Stimulated activated CD4-positive, alpha-beta T cell treated with anti-CD3 and anti-CD28 coated beads, Interleukin-1b, Interleukin-23, amount 100 ng/mL, for 24 hours (primary cell): ENCODE data around the gene CHRNA9.
"Not testable (repeated sequence)": the region's sequence is repeated elsewhere in the genome, so short reads cannot be mapped to it uniquely, and the experiment has no call there.

ENCODE experiments used
- DNase-seq, 4 experiments: peaks; one replicate each; pipeline ENCODE4 v3.0.0-alpha.2; 2020; ENCODE audit warnings: low read depth in 4 of 4, low spot score in 1 of 4

The CHRNA9 gene, protein sequence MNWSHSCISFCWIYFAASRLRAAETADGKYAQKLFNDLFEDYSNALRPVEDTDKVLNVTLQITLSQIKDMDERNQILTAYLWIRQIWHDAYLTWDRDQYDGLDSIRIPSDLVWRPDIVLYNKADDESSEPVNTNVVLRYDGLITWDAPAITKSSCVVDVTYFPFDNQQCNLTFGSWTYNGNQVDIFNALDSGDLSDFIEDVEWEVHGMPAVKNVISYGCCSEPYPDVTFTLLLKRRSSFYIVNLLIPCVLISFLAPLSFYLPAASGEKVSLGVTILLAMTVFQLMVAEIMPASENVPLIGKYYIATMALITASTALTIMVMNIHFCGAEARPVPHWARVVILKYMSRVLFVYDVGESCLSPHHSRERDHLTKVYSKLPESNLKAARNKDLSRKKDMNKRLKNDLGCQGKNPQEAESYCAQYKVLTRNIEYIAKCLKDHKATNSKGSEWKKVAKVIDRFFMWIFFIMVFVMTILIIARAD

DNA sequence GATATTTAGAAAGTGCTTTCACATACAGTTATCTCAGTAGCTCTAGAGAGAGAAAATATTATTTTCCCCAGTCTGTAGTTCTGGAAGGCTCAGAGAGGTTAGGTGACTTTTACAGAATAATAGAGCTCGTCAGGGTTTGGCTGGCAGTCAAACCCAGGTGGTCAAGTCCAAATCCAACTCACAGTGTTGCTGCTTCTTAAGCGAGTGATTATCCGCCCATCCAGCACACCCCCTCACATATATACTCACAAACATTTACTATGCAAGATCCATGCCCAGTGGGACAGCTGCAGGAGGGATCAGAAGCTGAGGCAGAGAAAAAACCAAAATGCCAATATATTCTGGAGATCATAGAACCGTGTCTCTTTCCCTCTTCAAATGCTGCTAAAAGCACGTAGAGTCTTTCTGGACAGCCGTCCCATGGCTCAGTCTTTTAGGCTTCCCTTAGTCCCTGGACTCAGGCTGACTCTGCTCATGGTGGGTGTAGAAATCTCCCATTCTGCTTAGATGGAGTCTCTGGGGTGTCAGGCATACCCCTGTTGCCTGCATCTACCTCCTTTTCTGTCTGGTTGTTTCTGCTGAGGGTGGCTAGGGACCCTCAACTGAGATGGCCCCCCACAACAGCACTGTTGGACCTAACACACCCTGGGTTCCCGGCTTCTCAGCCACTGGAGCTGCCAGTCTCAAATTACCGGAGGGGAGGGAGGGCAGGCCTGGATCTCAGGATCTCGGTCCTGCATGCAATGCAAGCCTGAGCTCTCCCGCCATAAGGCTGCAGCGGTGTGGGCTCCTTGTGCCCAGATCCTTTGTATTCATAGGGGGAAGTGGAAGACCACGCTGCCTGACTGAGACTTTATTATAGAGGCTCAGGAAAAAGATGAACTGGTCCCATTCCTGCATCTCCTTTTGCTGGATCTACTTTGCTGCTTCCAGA, at the start of gene CHRNA9:
TSS of gene CHRNA9 (plus strand) at position 743 of the 934 bp plus-strand sequence. CDS start at position 878, 135 bp downstream.
- DNase-seq = no peak

DNA sequence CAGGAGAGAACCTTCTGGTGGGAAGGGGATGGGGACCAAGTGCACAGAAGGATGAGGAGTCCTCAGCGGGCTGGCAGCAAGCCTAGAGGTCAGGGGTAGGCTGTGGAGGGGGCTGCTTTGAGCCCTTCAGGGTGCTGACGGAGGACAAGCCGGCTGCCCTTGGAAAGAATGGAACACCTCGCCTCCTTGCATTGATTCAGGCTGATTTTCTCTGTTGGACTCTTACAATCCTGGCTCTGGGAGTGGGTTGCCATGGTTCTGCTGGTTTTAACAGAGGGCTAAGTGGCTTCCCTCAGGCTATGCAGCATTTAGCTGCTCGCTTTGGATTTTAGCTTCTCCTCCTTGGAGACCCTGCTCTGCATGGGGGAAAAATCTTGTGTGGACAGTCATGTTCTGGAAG, 49.4 kb upstream of the CHRNA9 start:
- DNase-seq = no peak

- no peak for DNase-seq
These were observed 46.6 kb upstream of the CHRNA9 start for GRCh38 chr4:40288566-40288965.

DNA sequence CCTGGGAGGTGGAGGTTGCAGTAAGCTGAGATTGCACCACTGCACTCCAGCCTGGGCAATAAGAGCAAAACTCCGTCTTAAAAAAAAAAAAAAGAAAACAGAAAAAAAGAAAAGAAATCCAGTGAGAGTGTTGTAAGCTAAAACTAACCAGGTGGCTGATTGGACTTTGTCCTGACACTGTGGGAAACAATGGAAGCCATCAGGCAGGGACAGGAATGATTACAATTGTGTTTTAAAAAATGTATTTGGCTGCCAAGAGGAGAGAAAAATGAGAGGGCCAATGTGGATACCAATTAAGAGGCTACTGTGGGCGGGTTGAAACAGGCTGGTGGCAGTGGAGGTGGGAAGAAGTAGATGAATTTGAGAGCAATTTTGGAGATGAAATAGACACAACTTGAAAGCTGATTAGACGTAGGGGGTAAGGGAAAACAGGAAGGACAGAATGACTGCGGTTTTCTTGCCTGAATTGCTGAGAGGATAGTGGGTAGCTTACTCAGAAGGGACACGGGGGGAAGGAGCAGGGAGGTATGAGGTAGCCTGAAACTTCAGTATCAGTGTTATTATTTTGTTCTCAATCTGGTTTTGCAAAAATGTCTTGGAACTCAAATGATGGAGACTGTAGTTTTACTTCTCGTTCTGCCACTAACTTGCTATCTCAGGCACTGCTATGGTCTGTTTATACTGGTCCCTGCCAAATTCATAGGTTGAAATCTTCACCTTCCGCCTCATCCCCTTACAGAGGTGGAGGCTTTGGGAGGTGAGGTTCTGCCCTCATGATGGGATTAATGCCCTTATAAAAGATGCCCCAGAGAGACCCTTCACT, 45.6 kb upstream of the CHRNA9 start:
- no peak for DNase-seq

DNA sequence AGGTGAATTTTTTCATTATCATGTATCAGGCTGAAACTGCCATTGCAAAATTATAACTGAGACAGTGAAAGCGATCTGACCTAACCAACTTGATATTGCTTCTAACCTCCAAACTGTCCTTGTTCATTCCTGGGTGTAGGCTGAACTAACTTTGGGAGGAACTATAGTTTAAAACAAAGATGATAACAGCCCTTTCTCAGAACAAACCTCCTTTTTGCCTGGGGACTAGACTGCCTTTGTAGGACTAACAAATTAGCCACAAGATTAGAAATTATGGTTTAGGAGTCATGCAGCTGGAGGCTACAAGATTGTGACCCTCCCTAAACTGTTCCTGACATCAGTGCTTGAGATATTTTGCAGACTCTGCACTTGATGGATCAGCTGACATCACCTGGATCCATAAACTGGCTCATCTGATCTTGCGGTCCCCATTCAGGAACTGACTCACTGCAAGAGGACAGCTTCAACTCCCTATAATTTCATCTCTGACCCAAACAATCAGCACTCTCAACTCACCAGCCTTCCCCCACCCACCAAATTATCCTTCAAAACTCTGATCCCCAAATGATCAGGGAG, 44.4 kb upstream of the CHRNA9 start:
- not testable (repeated sequence) for DNase-seq

DNA sequence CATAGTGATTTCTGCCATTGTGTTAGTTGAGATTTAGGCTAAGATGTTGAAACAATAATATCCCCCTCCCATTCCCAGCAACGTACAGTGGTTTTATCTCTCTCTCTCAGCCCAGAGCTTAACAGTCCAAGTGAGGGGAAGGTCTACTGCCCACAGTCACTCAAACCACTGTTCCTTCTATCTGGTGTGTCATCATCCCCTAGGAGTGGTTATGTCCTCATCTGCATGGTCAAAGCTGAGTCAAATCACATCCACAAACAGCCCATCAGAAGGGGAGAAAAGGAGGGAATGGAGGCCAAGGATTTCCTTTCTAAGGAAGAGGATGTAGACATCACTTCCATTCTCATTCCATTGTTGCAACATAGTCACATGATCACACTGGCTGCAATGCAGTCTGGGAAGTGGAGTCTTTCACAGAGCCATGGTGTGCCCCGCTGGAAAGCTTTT, 42.8 kb upstream of the CHRNA9 start:
- no peak for DNase-seq

- DNase-seq = no peak
These were observed 40.8 kb upstream of the CHRNA9 start for GRCh38 chr4:40294339-40294738.

- not testable (repeated sequence) for DNase-seq
These were observed 40.1 kb upstream of the CHRNA9 start for GRCh38 chr4:40295030-40295429.

- DNase-seq = no peak
These were observed 39.6 kb upstream of the CHRNA9 start for GRCh38 chr4:40295572-40295971.

DNA sequence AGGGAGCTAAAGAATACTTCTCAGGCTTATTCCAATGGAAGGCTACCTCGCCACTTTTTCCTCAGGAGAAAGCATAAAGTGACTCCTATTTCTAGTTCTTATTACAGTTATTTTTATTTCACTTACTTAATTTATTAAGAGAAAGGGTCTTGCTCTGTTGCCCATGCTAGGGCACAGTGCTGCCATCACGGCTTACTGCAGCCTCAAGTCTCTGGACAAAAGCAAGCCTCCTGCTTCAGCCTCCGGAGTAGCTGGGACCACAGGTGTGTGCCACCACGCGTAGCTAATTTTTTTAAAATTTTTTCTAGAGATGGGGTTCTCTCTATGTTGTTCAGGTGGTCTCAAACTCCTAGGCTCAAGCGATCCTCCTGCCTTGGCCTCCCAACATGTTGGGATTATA, 36.0 kb upstream of the CHRNA9 start:
- no peak for DNase-seq

GRCh38 chr4:40299811-40300292, 35.3 kb upstream of the CHRNA9 start:
- no peak for DNase-seq

GRCh38 chr4:40300371-40301162, 34.6 kb upstream of the CHRNA9 start:
- no peak for DNase-seq

GRCh38 chr4:40301603-40302002, 33.5 kb upstream of the CHRNA9 start:
- DNase-seq = no peak

DNA sequence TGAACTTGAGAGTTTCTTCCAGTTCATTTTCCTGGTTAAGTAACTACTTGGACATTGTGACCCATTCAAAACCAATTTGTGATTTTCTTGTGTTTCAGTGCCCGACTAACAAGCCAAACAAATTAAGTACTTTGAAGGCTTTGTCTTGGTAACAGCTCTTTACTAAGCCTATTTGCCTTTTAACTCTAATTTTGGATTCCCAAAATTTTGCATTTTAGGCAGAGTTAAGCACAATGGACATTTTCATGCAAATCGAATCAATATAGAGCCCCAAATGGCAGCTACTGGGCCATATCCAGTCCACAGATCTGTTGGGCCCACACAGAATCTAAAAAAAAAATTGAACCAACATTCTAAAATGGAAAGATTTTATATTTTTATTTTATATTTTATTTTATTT, 31.4 kb upstream of the CHRNA9 start:
- DNase-seq = no peak

GRCh38 chr4:40305328-40306170, 29.6 kb upstream of the CHRNA9 start:
- no peak for DNase-seq

GRCh38 chr4:40306226-40306625, 28.9 kb upstream of the CHRNA9 start:
- no peak for DNase-seq

DNA sequence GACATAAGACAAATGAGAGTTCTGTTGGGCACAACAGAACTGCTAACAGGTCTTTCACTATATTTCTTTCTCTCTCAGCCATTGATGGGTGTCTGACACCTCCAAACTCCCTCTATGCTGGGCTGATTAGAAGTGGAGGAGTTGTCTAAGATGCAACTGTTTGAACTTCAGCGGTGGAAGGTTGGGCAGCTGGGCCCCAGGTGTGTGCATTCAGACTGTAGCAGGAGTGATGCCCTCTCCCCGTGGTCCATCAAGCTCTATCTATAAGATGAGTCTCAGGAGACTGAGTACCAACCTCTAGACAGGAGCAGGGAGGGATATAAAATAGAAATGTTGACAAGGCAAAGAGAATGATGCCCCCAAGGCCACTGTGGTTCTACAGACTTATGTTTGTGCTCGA, 28.2 kb upstream of the CHRNA9 start:
- DNase-seq = no peak

DNA sequence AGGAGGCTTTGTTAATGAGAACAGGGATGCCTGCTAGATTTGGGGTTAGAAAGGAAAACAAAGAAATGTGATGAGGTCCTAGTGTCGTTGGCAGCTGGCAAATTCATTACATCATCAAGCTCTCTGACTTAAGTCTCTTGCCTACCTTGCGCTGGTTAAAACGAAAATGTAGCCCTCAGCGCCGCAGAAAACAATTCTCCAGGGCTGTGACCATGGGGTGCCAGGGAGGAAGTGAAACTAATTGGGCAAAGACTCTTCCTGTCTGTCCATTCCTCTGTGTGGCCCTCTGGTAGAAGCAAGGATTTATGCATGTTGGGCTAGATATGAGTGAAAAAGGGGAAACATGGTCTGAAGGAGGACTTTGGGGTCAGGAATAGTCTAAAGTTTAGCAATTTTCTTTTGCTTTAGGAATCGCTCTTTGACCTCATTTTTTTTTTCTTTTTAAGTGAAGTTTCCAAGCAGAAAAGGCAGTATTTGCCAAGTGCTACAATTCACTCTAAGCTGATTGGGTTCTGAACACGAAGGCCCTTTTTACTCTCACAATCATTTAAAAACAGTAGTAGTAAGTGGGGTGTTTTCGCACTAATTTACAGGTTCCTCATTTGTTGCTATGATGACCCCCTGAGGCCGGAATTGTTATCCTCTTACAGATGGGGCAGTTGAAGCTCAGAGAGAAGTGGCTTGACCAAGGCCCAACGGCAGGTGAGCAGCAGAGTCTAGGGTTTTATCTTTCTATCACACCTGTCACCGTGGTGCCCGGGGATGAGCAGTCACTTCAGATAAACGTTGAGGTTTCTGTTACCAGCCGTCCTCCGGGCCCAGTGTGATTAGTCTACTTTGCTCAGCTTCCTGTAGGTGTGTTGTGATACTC, 27.3 kb upstream of the CHRNA9 start:
- DNase-seq = no peak
